Esophagus muscularis mucosa (tissue), 4 donors: ENCODE measurements around the gene SRPRB. TPM values are rescaled to one million over a fixed set of nuclear protein-coding genes. Genes with fewer than 3 reads are reported as not detected.

Experiments
- DNase-seq: peaks from one replicate; pipeline ENCODE4 v3.0.0-alpha.2; 2017; ENCODE audit errors: extremely low spot score
- H3K27ac ChIP-seq, 4 donors: fragments of 200-600 bp; sonication (generic); replicated peaks in 1 of 4; 1 replicate in 3 of 4; 2 replicates in 1 of 4; pipeline ENCODE4 v1.5.1; 2016 to 2019; ENCODE audit warnings: mild to moderate bottlenecking in 1 of 4
- H3K27me3 ChIP-seq, 4 donors: fragments of 200-600 bp; sonication (generic); one replicate each; pipeline versions ENCODE4 v1.5.1 to v1.6.0; 2016 to 2019
- H3K36me3 ChIP-seq, 4 donors: fragments of 200-600 bp; sonication (generic); one replicate each; pipeline ENCODE4 v1.5.1; 2016 to 2019
- H3K4me1 ChIP-seq, 4 donors: fragments of 200-600 bp; sonication (generic); one replicate each; pipeline ENCODE4 v1.5.1; 2016 to 2019
- H3K4me3 ChIP-seq, 4 donors: fragments of 200-600 bp; sonication (generic); 1 replicate in 2 of 4; 2 replicates in 2 of 4; pipeline ENCODE4 v1.5.1; 2016 to 2019; ENCODE audit warnings: mild to moderate bottlenecking in 4 of 4, moderate library complexity in 1 of 4
- H3K9me3 ChIP-seq, 4 donors: fragments of 200-600 bp; sonication (generic); 1 replicate in 3 of 4; 2 replicates in 1 of 4; pipeline ENCODE4 v1.5.1; 2016 to 2019
- EP300 ChIP-seq: sonication (generic); formaldehyde crosslinking; IDR thresholded peaks from one replicate; pipeline ENCODE4 v1.6.1; 2017; ENCODE audit warnings: antibody characterized with exemption
- POLR2A ChIP-seq: fragments of 450-650 bp; IDR thresholded peaks from one replicate; pipeline ENCODE4 v1.6.1; 2017; ENCODE audit warnings: antibody characterized with exemption, moderate library complexity, mild to moderate bottlenecking, low read depth
- POLR2AphosphoS5 ChIP-seq, 2 donors: sonication (generic); formaldehyde crosslinking; IDR thresholded peaks; one replicate each; pipeline ENCODE4 v1.6.1; 2017; ENCODE audit warnings: antibody characterized with exemption in 2 of 2
- WGBS: methylation state at CpG from one replicate; pipeline ENCODE4 v1.1.5; 2018; 5-methylcytosine and 5-hydroxymethylcytosine counted together
- intact Hi-C: fragments of 100-400 bp; cut with DNase I; formaldehyde crosslinking; loops from one replicate; pipeline ENCODE4 v1.15.1; 2023
- total RNA-seq, 4 donors: library from RNA; depleted of rRNA; stranded (reverse); fragments of >200 nt; gene quantifications; one replicate each; pipeline versions ENCODE4 v1.1.0 to v1.2.1, GENCODE V29; 2016
- TF ChIP-seq, protein P1 (sequence below), 3 experiments: fragments of 200-600 bp in 2 of 3; fragments of 450-650 bp in 1 of 3; sonication (generic) in 2 of 3; IDR thresholded peaks; one replicate each; pipeline ENCODE4 v1.5.1; 2017 to 2019; ENCODE audit warnings: antibody characterized with exemption in 3 of 3, mild to moderate bottlenecking in 2 of 3, moderate library complexity in 1 of 3

SRPRB gene
- total RNA-seq, 4 donors from 2014 or later: 11.2 to 28.2 (median 18.5) TPM

DNA sequence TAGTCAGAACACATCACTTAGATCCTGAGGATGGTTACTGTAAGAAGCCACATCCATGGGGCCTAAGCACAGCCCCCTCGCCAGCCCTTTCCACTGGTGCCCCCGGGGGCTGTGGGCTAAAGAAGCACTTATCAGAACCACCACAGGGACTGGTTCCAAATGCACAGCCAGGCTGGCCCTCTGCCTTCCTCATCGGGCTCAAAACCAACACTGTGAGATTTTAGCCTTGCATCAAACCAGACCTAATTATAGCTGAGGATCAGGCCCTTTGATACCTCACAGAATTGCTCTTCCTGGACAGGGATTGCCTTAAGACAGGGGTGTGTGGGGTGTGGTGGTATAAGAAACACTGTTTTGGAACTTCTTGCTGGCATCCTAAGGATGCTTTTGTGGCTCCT lies 23.7 kb downstream of the SRPRB start:
- TF ChIP-seq POLR2AphosphoS5 (IDR thresholded peaks at IDR 0.05): no peak
- TF ChIP-seq EP300: no peak
- TF ChIP-seq, protein P1, sequence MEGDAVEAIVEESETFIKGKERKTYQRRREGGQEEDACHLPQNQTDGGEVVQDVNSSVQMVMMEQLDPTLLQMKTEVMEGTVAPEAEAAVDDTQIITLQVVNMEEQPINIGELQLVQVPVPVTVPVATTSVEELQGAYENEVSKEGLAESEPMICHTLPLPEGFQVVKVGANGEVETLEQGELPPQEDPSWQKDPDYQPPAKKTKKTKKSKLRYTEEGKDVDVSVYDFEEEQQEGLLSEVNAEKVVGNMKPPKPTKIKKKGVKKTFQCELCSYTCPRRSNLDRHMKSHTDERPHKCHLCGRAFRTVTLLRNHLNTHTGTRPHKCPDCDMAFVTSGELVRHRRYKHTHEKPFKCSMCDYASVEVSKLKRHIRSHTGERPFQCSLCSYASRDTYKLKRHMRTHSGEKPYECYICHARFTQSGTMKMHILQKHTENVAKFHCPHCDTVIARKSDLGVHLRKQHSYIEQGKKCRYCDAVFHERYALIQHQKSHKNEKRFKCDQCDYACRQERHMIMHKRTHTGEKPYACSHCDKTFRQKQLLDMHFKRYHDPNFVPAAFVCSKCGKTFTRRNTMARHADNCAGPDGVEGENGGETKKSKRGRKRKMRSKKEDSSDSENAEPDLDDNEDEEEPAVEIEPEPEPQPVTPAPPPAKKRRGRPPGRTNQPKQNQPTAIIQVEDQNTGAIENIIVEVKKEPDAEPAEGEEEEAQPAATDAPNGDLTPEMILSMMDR (IDR thresholded peaks at IDR 0.05): no peak
- TF ChIP-seq POLR2A: no peak
- no peak for DNase-seq
- Histone ChIP-seq H3K27ac (no peak overlapping the region), H3K4me3 (no peak overlapping the region), H3K9me3 (no peaks in the 10 kb centered on the region), H3K27me3 (no peaks in the 10 kb centered on the region), H3K4me1 (peaks cover 0 to 4% (median 0%) of the 10 kb centered on the region in 4 donors), H3K36me3 (peaks cover 3 to 47% (median 26%) of the 10 kb centered on the region in 4 donors)
- 75% methylated on average over 2 of the region's 3 CpGs for WGBS
- intact Hi-C loops: no loop called here

DNA sequence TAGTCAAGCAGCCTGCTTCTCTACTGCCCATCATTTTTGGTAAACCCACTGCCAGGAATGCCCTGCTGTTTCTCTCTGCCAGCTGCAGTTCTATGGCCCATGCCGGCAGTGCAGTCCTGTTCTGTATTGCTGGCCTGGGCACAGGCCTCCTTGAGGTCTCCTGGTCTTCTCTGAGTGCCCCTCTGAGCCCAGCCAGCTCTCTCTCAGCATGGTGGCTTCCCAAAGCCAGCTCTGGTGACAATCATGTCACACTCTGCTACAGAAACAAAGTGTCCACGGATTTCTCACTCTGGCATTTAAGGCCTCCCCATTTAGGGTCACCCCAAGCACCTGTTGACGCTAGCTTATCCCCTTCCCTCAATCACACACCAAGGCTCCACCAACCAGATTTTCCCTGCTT lies 24.5 kb downstream of the SRPRB start:
- H3K9me3 ChIP-seq: no peaks in the 10 kb centered on the region
- intact Hi-C loops: no loop called here
- no peak overlapping the region for H3K4me3 ChIP-seq
- peaks cover 3 to 46% (median 20%) of the 10 kb centered on the region in 4 donors for H3K36me3 ChIP-seq
- WGBS: 86% methylated on average over 3 of the region's 3 CpGs
- DNase-seq: peak; percentile 75
- TF ChIP-seq POLR2AphosphoS5 (IDR thresholded peaks at IDR 0.05) (no peak), POLR2A (no peak), EP300 (no peak)
- TF ChIP-seq, protein P1 (IDR thresholded peaks at IDR 0.05): no peak
- no peaks in the 10 kb centered on the region for H3K27me3 ChIP-seq
- H3K27ac ChIP-seq: no peak overlapping the region
- H3K4me1 ChIP-seq: peaks cover 0 to 4% (median 0%) of the 10 kb centered on the region in 4 donors

DNA sequence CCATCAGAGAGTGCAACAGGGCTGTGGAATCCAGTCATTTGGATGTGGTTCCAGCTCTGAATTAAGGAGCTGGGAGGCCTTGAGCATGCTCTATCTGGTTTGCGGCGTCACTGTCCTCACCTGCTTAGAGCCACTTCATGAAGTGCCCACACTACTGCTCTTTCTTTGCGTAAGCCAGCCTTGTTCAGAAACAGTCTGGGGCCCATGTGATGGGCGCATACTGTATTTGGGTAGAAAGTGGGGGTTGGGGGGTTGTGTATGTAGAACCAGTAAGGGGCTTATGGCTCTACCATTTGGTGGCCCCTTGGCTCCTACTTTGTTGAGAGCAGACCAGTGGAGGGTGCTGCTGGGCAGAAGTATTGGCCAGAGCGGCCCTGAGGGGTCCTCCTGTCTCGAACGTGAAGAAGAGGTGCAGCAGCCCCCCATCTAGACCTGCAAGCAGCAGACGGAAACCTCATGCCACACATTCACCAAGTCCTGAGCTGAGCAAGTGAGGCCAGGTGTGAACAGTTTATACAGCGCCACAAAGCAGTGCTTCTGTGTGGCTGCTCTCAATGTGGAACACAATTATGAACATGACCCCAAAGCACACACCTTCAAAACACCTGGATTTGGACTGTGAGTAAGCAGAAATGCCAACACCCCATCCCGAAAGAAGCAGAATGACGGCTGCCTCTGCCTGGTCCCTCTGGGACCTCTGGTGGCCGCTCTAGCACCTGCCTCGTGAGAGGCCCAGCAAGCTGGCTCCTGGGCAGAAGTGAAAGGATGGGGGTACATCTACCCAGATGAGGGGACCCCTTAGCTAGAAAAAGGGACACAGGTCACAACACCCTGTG lies 26.6 kb downstream of the SRPRB start:
- WGBS: 90% methylated on average over 8 of the region's 13 CpGs
- no peak overlapping the region for H3K4me3 ChIP-seq
- H3K9me3 ChIP-seq: no peaks in the 10 kb centered on the region
- no peak overlapping the region for H3K27ac ChIP-seq
- intact Hi-C loops: no loop called here
- H3K36me3 ChIP-seq: peaks cover 0 to 46% (median 27%) of the 10 kb centered on the region in 4 donors
- peak; percentile 57 for DNase-seq
- H3K27me3 ChIP-seq: no peaks in the 10 kb centered on the region
- H3K4me1 ChIP-seq: peaks cover 0 to 4% (median 0%) of the 10 kb centered on the region in 4 donors
- no peak for TF ChIP-seq POLR2AphosphoS5 (IDR thresholded peaks at IDR 0.05)
- no peak for TF ChIP-seq POLR2A
- TF ChIP-seq, protein P1 (IDR thresholded peaks at IDR 0.05): no peak
- TF ChIP-seq EP300: no peak

DNA sequence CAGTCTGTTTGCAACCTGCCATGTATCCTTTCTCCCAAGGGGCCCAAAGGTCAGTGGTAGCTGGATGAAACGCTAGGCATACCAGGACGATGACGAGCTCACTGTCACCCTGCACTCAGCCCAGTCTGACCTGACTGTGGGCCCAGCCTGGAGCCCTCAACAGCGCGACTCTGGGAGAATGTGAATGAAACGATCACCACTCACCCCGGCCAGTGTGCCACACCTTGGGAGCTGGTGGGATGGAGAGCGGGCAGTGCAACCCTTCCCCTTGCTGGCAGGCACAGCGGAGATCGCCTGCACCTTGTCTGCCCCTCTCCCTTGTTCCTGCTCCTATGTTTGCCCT lies 27.2 kb downstream of the SRPRB start:
- Histone ChIP-seq H3K27me3 (no peaks in the 10 kb centered on the region), H3K4me3 (no peak overlapping the region), H3K9me3 (no peaks in the 10 kb centered on the region), H3K4me1 (peaks cover 0 to 4% (median 0%) of the 10 kb centered on the region in 4 donors), H3K36me3 (peaks cover 0 to 52% (median 33%) of the 10 kb centered on the region in 4 donors), H3K27ac (no peak overlapping the region)
- intact Hi-C loops: no loop called here
- WGBS: 90% methylated on average over 10 of the region's 10 CpGs
- TF ChIP-seq POLR2AphosphoS5 (IDR thresholded peaks at IDR 0.05) (no peak), EP300 (no peak), POLR2A (no peak)
- TF ChIP-seq, protein P1 (IDR thresholded peaks at IDR 0.05): no peak
- peak; percentile 88 for DNase-seq
